RWPE1 (cell line): ENCODE measurements around the gene GGA1.
A peak's percentile ranks its signal among the peaks of the same experiment; 100 is the strongest.

Source experiments
- CTCF ChIA-PET: fragments of 350-600 bp; sonication (Branson Sonifier 250); formaldehyde crosslinking; extraction: SDS; loops from one replicate; lab custom pipeline; 2021; lab: Yijun Ruan, JAX
- POLR2A ChIA-PET: fragments of 400-600 bp; formaldehyde crosslinking; extraction: SDS; loops from one replicate; lab custom pipeline; 2020; ENCODE audit warnings: antibody characterized with exemption; ENCODE audit not compliant: low non-redundant PET; lab: Yijun Ruan, JAX
- DNase-seq: peaks from one replicate; pipeline ENCODE4 v3.0.0; 2012; ENCODE audit warnings: low spot score
- H3K27ac ChIP-seq: fragments of 450-650 bp; 2 replicates; pipeline ENCODE4 v1.5.1; 2017
- TF ChIP-seq, protein P1 (sequence below): fragments of 450-650 bp; conservative IDR thresholded peaks from 2 replicates; pipeline ENCODE4 v1.5.1; 2017; ENCODE audit warnings: low read depth, mild to moderate bottlenecking

GGA1 gene

DNA sequence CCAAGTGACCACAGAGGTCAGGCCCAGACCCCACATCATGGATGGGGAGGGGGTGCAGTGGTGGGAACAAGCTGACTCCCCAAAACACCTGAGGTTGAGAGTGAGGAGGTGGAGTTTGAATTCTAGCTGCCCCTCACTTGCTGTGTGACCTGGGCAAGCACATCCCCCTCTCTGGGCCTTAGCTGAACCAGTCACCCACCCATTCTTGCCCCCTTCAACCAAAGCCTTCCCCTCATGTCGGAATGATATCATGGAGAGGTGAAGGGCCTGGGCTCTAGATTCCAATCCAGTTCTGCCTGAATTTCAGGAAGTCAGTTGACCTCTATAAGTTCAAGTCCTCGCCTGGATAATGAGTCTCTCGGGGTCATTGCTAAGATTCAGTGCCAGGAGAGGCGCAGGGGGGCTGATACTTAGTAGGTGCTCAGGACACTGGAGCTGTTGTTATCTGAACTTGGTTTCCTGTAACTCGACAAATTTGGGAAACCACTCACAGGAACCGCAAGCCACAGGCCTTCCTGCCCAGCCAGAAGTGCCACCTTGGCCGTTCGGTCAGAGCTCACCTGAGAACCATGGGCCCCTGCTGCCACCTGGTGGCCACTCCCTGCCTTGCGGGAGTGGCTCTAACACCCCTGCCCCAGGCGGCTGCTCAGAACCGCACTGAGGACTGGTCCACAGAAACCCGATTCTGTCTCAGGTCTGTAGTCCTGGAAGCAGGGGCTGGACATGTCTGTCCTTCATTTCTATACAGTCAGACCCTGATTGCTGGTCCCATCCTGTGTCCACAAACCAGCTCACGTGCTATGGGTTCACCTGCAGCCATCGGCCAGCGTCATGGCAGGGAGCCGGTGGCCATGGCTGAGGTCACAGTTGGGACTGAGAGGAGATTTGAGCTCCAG is 41.5 kb upstream of the GGA1 start:
- peak overlapping the region; percentile 66 for H3K27ac ChIP-seq
- ChIA-PET POLR2A (no interaction called here), CTCF (interaction anchor here (0.6 to 2.9 kb wide), 13 partner anchors 10 to 674 kb away, joined by 3 to 38 read pairs (median 4); no protein-coding TSS in a partner anchor)
- TF ChIP-seq, protein P1, sequence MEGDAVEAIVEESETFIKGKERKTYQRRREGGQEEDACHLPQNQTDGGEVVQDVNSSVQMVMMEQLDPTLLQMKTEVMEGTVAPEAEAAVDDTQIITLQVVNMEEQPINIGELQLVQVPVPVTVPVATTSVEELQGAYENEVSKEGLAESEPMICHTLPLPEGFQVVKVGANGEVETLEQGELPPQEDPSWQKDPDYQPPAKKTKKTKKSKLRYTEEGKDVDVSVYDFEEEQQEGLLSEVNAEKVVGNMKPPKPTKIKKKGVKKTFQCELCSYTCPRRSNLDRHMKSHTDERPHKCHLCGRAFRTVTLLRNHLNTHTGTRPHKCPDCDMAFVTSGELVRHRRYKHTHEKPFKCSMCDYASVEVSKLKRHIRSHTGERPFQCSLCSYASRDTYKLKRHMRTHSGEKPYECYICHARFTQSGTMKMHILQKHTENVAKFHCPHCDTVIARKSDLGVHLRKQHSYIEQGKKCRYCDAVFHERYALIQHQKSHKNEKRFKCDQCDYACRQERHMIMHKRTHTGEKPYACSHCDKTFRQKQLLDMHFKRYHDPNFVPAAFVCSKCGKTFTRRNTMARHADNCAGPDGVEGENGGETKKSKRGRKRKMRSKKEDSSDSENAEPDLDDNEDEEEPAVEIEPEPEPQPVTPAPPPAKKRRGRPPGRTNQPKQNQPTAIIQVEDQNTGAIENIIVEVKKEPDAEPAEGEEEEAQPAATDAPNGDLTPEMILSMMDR = peak; percentile 90
- DNase-seq = no peak

DNA sequence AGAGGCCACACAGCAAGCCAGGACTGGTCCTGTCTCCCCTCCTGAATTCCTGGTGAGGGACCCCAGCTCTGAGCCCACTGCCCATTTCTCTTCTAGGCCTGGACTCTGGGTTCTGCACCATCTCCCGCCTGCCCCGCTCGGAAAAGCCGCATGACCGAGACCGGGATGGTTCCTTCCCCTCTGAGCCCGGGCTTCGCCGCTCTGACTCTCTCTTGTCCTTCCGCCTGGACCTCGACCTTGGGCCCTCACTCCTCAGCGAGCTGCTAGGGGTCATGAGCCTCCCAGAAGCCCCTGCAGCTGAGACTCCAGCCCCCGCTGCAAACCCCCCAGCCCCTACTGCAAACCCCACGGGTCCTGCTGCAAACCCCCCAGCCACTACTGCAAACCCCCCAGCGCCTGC is 40.6 kb upstream of the GGA1 start:
- TF ChIP-seq, protein P1 = no peak
- no peak for DNase-seq
- POLR2A ChIA-PET = no interaction called here
- peak overlapping the region; percentile 66 for H3K27ac ChIP-seq
- CTCF ChIA-PET = interaction anchor here (0.6 to 2.9 kb wide), 7 partner anchors 20 to 81 kb away, joined by 3 to 38 read pairs (median 4); no protein-coding TSS in a partner anchor

DNA sequence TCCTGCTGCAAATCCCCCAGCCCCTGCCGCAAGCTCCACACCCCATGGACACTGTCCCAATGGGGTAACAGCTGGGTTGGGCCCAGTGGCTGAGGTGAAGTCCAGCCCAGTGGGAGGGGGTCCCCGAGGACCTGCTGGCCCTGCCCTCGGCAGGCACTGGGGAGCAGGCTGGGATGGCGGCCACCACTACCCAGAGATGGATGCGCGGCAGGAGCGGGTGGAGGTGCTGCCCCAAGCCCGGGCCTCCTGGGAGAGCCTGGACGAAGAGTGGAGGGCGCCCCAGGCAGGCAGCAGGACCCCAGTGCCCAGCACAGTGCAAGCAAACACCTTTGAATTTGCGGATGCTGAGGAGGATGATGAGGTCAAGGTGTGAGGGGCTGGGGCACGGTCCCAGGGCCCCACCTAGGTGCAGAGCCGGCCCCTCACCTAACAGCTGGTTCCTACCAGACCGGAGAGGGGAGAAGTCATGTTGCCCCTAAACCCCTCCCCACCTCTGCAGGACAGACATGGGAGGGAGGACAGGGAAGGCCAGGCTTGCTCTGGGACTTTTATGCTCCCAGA is 40.1 kb upstream of the GGA1 start:
- no peak for DNase-seq
- H3K27ac ChIP-seq = peak overlapping the region; percentile 16
- TF ChIP-seq, protein P1 = no peak
- POLR2A ChIA-PET = no interaction called here
- CTCF ChIA-PET = interaction anchor here (2.2 to 2.9 kb wide), 2 partner anchors 24 to 28 kb away, joined by 12 to 38 read pairs; no protein-coding TSS in a partner anchor

DNA sequence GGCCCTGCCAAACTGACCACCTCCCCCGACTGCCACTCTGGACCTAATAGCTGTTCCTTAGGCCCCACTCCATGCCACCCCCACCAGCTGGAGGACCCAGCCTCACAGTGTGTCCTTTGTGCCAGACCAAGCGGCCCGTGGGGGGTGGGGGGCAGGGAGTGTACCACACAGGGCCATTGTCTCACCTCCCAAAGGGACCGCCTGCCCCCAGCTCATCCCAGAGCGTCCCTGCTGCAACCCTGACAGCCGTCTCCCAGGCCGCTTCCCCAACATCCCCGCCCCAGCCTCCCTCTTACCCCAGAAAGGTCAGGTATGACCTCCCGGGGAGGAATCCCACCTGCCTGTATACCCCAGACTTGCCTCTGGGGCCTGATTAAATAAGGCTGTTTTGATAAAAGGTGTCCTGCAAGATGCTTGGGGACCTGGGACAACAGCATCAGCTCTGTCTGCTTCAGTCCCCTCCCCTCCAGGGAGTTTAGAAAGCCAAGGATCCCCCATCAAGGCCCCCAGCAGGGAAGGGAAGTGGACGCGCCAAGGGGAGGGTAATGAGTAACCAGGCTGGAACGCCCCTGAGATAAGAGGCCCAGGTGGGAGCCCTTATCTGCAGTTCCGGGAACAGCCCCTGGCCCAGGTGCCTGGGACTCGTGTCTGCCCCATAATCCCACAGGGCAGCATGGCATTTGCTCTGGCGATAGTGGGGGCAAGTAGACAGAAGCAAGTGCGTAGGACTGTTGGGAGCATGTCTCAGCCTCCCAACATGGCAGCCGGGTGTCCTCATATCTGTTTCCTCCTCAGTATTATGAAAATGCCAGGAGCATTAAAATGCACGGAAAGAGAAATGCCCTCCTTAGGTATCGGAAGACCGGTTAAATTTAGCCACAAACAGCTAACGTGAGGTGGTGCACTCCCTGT is 39.4 kb upstream of the GGA1 start:
- ChIA-PET CTCF (interaction anchor here (0.6 to 2.9 kb wide), 4 partner anchors 25 to 77 kb away, joined by 3 to 38 read pairs (median 10); no protein-coding TSS in a partner anchor), POLR2A (no interaction called here)
- TF ChIP-seq, protein P1 = no peak

DNA sequence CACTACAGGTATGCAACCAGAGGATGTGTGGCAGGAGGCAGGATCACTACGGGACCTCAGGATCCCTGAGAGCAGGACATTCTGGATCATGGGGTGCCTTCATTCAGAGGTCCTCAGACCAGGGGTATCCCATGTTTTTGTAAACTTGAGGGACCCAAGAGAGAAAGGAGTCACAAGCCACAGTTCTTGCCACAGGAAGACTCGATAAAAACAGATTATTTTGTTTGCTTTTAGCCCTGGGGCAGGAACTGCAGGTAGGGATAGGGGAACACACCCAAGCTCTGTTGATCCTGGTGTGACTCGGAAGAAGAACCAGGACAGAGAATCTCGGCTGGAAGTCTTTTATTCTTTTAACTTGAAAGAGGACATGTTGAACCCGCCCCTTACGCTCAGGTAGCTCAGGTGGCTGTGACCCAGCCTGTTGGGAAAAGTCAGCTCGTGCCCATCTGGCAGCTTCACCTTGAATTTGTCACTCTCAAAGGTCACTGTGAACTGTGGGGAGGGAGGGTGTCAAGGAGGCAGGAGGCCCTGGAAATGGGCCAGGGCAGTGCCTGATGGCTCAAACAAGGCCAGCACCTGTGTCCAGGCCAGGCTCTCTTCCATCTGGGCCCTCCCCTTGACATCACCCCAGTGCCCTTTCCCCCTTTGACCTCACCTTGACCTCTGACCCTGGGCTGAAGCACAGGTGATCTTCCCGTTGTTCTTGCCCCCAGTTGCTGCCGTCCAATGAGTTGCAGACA is 38.5 kb upstream of the GGA1 start:
- POLR2A ChIA-PET = no interaction called here
- CTCF ChIA-PET = interaction anchor here (0.6 to 1.9 kb wide), 2 partner anchors 31 to 78 kb away, joined by 3 to 7 read pairs; no protein-coding TSS in a partner anchor
- DNase-seq = no peak
- peak overlapping the region; percentile 16 for H3K27ac ChIP-seq
- TF ChIP-seq, protein P1 = no peak

More for the DNA sequence above, 39.4 kb upstream of the GGA1 start:
- H3K27ac ChIP-seq = peak overlapping the region; percentile 16
- no peak for DNase-seq
